BE2C (cell line): ENCODE results near the gene HS2ST1.

ENCODE experiments used
- DNase-seq: peaks from one replicate; pipeline ENCODE4 v3.0.0-alpha.2; 2020
- H3K27me3 ChIP-seq: fragments of 250-450 bp; sonication (Bioruptor Pico); 2 replicates; pipeline ENCODE4 v1.5.1; 2020; ENCODE audit warnings: mild to moderate bottlenecking
- H3K36me3 ChIP-seq: fragments of 250-450 bp; sonication (Bioruptor Pico); 2 replicates; pipeline ENCODE4 v1.5.1; 2020; ENCODE audit warnings: mild to moderate bottlenecking
- H3K4me1 ChIP-seq: fragments of 250-450 bp; sonication (Bioruptor Pico); 2 replicates; pipeline ENCODE4 v1.5.1; 2020
- H3K4me3 ChIP-seq: 2 replicates; pipeline ENCODE4 v1.5.1; 2011; ENCODE audit warnings: low read depth, low read length
- H3K9me3 ChIP-seq: fragments of 250-450 bp; sonication (Bioruptor Pico); 2 replicates; pipeline ENCODE4 v1.5.1; 2020
- CTCF ChIP-seq: IDR thresholded peaks from 2 replicates; pipeline ENCODE4 v1.5.1; 2012; ENCODE audit warnings: mild to moderate bottlenecking, low read depth, low read length

HS2ST1 gene

GRCh38 chr1:86992861-86993260, 78.4 kb downstream of the HS2ST1 start:
- no peak for DNase-seq
- H3K4me3 ChIP-seq, result no peak overlapping the region
- H3K9me3 ChIP-seq, result no peaks in the 10 kb centered on the region
- no peaks in the 10 kb centered on the region for H3K27me3 ChIP-seq
- H3K36me3 ChIP-seq, result no peaks in the 10 kb centered on the region
- no peak for TF ChIP-seq CTCF
- H3K4me1 ChIP-seq, result no peaks in the 10 kb centered on the region

- no peak for TF ChIP-seq CTCF
- no peak for DNase-seq
- H3K36me3 ChIP-seq, result no peaks in the 10 kb centered on the region
Measured at GRCh38 chr1:86993269-86993985, 79.0 kb downstream of the HS2ST1 start.

DNA sequence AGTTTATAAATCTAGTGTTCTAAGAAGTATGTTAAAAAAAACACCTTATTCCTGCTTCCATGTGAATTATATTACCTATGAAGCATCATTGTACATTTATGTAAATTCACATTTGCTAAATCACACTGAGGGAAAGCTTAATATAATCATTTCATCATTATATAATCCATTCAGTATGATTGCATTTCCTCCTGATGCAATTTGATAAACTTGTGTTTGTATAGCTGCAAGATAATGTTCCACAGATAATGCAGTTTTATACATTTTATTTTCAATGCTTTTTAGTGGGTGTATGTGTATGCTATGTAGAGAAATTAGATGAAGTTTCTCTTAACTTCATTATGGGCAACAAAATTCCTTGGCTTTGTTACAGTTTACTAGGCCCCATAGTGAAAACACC, 79.6 kb downstream of the HS2ST1 start:
- no peaks in the 10 kb centered on the region for H3K9me3 ChIP-seq
- TF ChIP-seq CTCF, result no peak
- H3K27me3 ChIP-seq, result no peaks in the 10 kb centered on the region
- H3K4me1 ChIP-seq, result no peaks in the 10 kb centered on the region
- H3K4me3 ChIP-seq, result no peak overlapping the region
- DNase-seq, result no peak
- no peaks in the 10 kb centered on the region for H3K36me3 ChIP-seq

More at GRCh38 chr1:86993269-86993985, 79.0 kb downstream of the HS2ST1 start:
- H3K4me1 ChIP-seq, result no peaks in the 10 kb centered on the region
- H3K9me3 ChIP-seq, result no peaks in the 10 kb centered on the region
- no peaks in the 10 kb centered on the region for H3K27me3 ChIP-seq
- H3K4me3 ChIP-seq, result no peak overlapping the region

DNA sequence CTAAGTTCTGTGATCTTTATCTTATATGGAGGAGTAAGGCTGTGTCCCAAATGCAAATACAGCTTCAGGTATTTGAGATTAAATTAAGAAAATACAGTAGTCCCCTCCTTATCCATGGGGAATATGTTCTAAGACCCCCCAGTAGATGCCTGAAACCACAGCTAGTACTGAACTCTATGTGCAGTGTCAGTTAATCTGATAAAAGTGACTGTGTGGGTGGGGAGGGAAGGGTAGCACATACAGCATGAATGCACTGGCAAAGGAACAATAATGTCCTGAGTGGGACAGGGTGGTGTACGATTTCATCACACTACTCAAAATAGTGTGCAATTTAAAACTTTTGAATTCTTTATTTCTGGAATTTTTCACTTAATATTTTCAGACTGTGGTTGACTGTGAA, 83.1 kb downstream of the HS2ST1 start:
- Histone ChIP-seq H3K9me3 (no peaks in the 10 kb centered on the region), H3K4me1 (no peaks in the 10 kb centered on the region), H3K27me3 (no peaks in the 10 kb centered on the region), H3K4me3 (no peak overlapping the region), H3K36me3 (no peaks in the 10 kb centered on the region)
- TF ChIP-seq CTCF, result no peak
- DNase-seq, result no peak

GRCh38 chr1:86998280-86998679, 83.8 kb downstream of the HS2ST1 start:
- TF ChIP-seq CTCF, result no peak
- H3K36me3 ChIP-seq, result no peaks in the 10 kb centered on the region
- no peaks in the 10 kb centered on the region for H3K4me1 ChIP-seq
- no peaks in the 10 kb centered on the region for H3K27me3 ChIP-seq
- H3K4me3 ChIP-seq, result no peak overlapping the region
- no peak for DNase-seq
- no peaks in the 10 kb centered on the region for H3K9me3 ChIP-seq

- Histone ChIP-seq H3K36me3 (no peaks in the 10 kb centered on the region), H3K4me1 (no peaks in the 10 kb centered on the region), H3K9me3 (no peaks in the 10 kb centered on the region), H3K27me3 (no peaks in the 10 kb centered on the region), H3K4me3 (no peak overlapping the region)
- TF ChIP-seq CTCF, result no peak
- DNase-seq, result no peak
Measured at GRCh38 chr1:86998727-86999126, 84.3 kb downstream of the HS2ST1 start.
